A549 (cell line): Measurements from ENCODE around the gene AGXT2.

Source experiments
- BHLHE40 ChIP-seq: IDR thresholded peaks from 2 replicates; pipeline ENCODE4 v1.6.1; 2012; ENCODE audit warnings: low read depth, low read length, inconsistent platforms
- CBX8 ChIP-seq: fragments of 200-600 bp; sonication (generic); IDR thresholded peaks from 2 replicates; pipeline ENCODE4 v1.6.1; 2016
- CHD2 ChIP-seq: fragments of 150-350 bp; IDR thresholded peaks from 2 replicates; pipeline ENCODE4 v1.6.1; 2014; ENCODE audit warnings: low read length; ENCODE audit not compliant: partially characterized antibody
- CHD4 ChIP-seq: fragments of 200-600 bp; sonication (generic); IDR thresholded peaks from 2 replicates; pipeline ENCODE4 v1.6.1; 2016; ENCODE audit warnings: antibody characterized with exemption, mild to moderate bottlenecking, borderline replicate concordance
- CTCF ChIP-seq: fragments of >200 bp; sonication (Bioruptor Twin); formaldehyde crosslinking; IDR thresholded peaks from 3 replicates; pipeline ENCODE4 v1.5.1; 2016
- ELK1 ChIP-seq: fragments of 150-350 bp; IDR thresholded peaks from 2 replicates; pipeline ENCODE4 v1.6.1; 2014; ENCODE audit warnings: low read depth, mild to moderate bottlenecking, low read length
- EP300 ChIP-seq, 2 experiments: fragments of >200 bp; sonication (Bioruptor Twin); formaldehyde crosslinking; IDR thresholded peaks; 2 replicates in 1 of 2; 3 replicates in 1 of 2; pipeline ENCODE4 v1.6.1; 2016 to 2017
- GATA3 ChIP-seq: IDR thresholded peaks from 2 replicates; pipeline ENCODE4 v1.6.1; 2012; ENCODE audit warnings: borderline replicate concordance
- MAX ChIP-seq: IDR thresholded peaks from 2 replicates; pipeline ENCODE4 v1.6.1; 2012
- MAZ ChIP-seq: fragments of 150-350 bp; IDR thresholded peaks from 2 replicates; pipeline ENCODE4 v1.6.1; 2014; ENCODE audit warnings: antibody characterized with exemption, low read depth, low read length, borderline replicate concordance
- POLR2A ChIP-seq: IDR thresholded peaks from 2 replicates; pipeline ENCODE4 v1.6.1; 2012; ENCODE audit warnings: mild to moderate bottlenecking, low read length
- RAD21 ChIP-seq, 2 experiments: fragments of >200 bp in 1 of 2; sonication (Bioruptor Twin) in 1 of 2; formaldehyde crosslinking in 1 of 2; IDR thresholded peaks in 1 of 2; conservative IDR thresholded peaks in 1 of 2; 2 replicates in 1 of 2; 3 replicates in 1 of 2; pipeline ENCODE4 v1.6.1; 2012 to 2018; ENCODE audit warnings: inconsistent platforms in 1 of 2
- TF ChIP-seq, protein P1 (sequence below): fragments of 200-600 bp; sonication (generic); IDR thresholded peaks from 2 replicates; pipeline ENCODE4 v1.6.1; 2016; ENCODE audit warnings: antibody characterized with exemption, mild to moderate bottlenecking, moderate library complexity

- TF ChIP-seq CTCF (no peak), MAZ (no peak), POLR2A (no peak), RAD21 (conservative IDR thresholded peaks at IDR 0.05 in 1 of 2, IDR thresholded peaks at IDR 0.05 in 1 of 2) (no peak), MAX (no peak), CBX8 (no peak), ELK1 (no peak), BHLHE40 (no peak), GATA3 (no peak), EP300 (IDR thresholded peaks at IDR 0.05) (no peak), CHD4 (no peak), CHD2 (no peak)
- TF ChIP-seq, protein P1, sequence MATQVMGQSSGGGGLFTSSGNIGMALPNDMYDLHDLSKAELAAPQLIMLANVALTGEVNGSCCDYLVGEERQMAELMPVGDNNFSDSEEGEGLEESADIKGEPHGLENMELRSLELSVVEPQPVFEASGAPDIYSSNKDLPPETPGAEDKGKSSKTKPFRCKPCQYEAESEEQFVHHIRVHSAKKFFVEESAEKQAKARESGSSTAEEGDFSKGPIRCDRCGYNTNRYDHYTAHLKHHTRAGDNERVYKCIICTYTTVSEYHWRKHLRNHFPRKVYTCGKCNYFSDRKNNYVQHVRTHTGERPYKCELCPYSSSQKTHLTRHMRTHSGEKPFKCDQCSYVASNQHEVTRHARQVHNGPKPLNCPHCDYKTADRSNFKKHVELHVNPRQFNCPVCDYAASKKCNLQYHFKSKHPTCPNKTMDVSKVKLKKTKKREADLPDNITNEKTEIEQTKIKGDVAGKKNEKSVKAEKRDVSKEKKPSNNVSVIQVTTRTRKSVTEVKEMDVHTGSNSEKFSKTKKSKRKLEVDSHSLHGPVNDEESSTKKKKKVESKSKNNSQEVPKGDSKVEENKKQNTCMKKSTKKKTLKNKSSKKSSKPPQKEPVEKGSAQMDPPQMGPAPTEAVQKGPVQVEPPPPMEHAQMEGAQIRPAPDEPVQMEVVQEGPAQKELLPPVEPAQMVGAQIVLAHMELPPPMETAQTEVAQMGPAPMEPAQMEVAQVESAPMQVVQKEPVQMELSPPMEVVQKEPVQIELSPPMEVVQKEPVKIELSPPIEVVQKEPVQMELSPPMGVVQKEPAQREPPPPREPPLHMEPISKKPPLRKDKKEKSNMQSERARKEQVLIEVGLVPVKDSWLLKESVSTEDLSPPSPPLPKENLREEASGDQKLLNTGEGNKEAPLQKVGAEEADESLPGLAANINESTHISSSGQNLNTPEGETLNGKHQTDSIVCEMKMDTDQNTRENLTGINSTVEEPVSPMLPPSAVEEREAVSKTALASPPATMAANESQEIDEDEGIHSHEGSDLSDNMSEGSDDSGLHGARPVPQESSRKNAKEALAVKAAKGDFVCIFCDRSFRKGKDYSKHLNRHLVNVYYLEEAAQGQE: no peak
Measured at GRCh38 chr5:35061211-35061770, 13.5 kb upstream of the AGXT2 start.
